DOHH2 (cell line): ENCODE measurements around the gene ORMDL3.

Source experiments
- EZH2phosphoT487 ChIP-seq: fragments of 200-600 bp; sonication (generic); IDR thresholded peaks from 2 replicates; pipeline ENCODE4 v1.6.1; 2017; ENCODE audit warnings: borderline replicate concordance, mild to moderate bottlenecking, antibody characterized with exemption, low read length, moderate library complexity, mixed read lengths
- TF ChIP-seq, protein P1 (sequence below): fragments of 200-600 bp; sonication (generic); IDR thresholded peaks from one replicate; pipeline ENCODE4 v1.5.1; 2014; ENCODE audit warnings: antibody characterized with exemption, mild to moderate bottlenecking, low read depth, low read length; ENCODE audit not compliant: poor library complexity, severe bottlenecking

DNA sequence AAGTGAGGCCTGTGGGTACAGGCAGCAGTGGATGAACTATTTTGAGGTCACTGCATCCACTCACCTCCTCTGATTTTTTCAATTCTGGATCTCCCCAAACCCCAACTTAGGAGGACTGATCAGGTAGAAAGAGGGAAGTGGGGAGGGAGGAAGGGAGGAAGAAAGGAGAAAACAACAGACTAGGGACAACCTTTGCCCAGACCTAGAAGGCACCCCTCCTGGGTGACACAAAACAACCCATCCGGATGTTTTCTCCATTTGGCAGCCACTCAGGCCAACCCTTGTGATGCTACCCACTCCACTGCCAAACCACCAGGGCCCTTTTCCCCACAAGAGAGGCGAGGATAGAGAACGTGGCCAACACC lies 2.7 kb downstream of the ORMDL3 start:
- TF ChIP-seq, protein P1, sequence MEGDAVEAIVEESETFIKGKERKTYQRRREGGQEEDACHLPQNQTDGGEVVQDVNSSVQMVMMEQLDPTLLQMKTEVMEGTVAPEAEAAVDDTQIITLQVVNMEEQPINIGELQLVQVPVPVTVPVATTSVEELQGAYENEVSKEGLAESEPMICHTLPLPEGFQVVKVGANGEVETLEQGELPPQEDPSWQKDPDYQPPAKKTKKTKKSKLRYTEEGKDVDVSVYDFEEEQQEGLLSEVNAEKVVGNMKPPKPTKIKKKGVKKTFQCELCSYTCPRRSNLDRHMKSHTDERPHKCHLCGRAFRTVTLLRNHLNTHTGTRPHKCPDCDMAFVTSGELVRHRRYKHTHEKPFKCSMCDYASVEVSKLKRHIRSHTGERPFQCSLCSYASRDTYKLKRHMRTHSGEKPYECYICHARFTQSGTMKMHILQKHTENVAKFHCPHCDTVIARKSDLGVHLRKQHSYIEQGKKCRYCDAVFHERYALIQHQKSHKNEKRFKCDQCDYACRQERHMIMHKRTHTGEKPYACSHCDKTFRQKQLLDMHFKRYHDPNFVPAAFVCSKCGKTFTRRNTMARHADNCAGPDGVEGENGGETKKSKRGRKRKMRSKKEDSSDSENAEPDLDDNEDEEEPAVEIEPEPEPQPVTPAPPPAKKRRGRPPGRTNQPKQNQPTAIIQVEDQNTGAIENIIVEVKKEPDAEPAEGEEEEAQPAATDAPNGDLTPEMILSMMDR, result no peak
- no peak for TF ChIP-seq EZH2phosphoT487
